ENCODE data around the gene ADAM10.
A peak's percentile ranks its signal among the peaks of the same experiment; 100 is the strongest.
"Not testable (repeated sequence)": the region's sequence is repeated elsewhere in the genome, so short reads cannot be mapped to it uniquely, and the experiment has no call there.

Gene ADAM10

GRCh38 chr15:58622877-58623276 lies 126.6 kb downstream of the ADAM10 start:
- DNase-seq (ENCODE audit: low read depth): no peak
- H3K4me3 ChIP-seq (ENCODE audit: low read depth, low read length): no peak overlapping the region
- TF ChIP-seq CTCF (conservative IDR thresholded peaks at IDR 0.05; ENCODE audit: low read depth, low read length): no peak

GRCh38 chr15:58620268-58620667 lies 129.2 kb downstream of the ADAM10 start:
- not testable (repeated sequence) for DNase-seq (ENCODE audit: low read depth); H3K4me3 ChIP-seq (ENCODE audit: low read depth, low read length)

- no peak for DNase-seq (ENCODE audit: low read depth)
- no peak for TF ChIP-seq CTCF (conservative IDR thresholded peaks at IDR 0.05; ENCODE audit: low read depth, low read length)
- no peak overlapping the region for H3K4me3 ChIP-seq (ENCODE audit: low read depth, low read length)
Measured at GRCh38 chr15:58616171-58616570, 133.3 kb downstream of the ADAM10 start.

GRCh38 chr15:58611731-58612676 lies 137.5 kb downstream of the ADAM10 start:
- TF ChIP-seq CTCF (conservative IDR thresholded peaks at IDR 0.05; ENCODE audit: low read depth, low read length): no peak
- DNase-seq (ENCODE audit: low read depth): peak; percentile 45
- H3K4me3 ChIP-seq (ENCODE audit: low read depth, low read length): no peak overlapping the region

- no peak overlapping the region for H3K4me3 ChIP-seq (ENCODE audit: low read depth, low read length)
- TF ChIP-seq CTCF (conservative IDR thresholded peaks at IDR 0.05; ENCODE audit: low read depth, low read length): no peak
Measured at GRCh38 chr15:58608711-58609110, 140.8 kb downstream of the ADAM10 start.

GRCh38 chr15:58608129-58608590 lies 141.3 kb downstream of the ADAM10 start:
- TF ChIP-seq CTCF (conservative IDR thresholded peaks at IDR 0.05; ENCODE audit: low read depth, low read length): no peak
- H3K4me3 ChIP-seq (ENCODE audit: low read depth, low read length): no peak overlapping the region
- peak; percentile 73 for DNase-seq (ENCODE audit: low read depth)

More at GRCh38 chr15:58608711-58609110, 140.8 kb downstream of the ADAM10 start:
- DNase-seq (ENCODE audit: low read depth): peak; percentile 39

- DNase-seq (ENCODE audit: low read depth): no peak
- TF ChIP-seq CTCF (conservative IDR thresholded peaks at IDR 0.05; ENCODE audit: low read depth, low read length): no peak
- H3K4me3 ChIP-seq (ENCODE audit: low read depth, low read length): no peak overlapping the region
Measured at GRCh38 chr15:58606577-58607080, 142.9 kb downstream of the ADAM10 start.
